IPS-15b (cell line): Measurements from ENCODE around the gene SUSD2.

ENCODE experiments used
- H3K27me3 ChIP-seq: one replicate; pipeline ENCODE4 v1.6.1; 2013; ENCODE audit warnings: low read length; ENCODE audit not compliant: control insufficient read depth, insufficient read depth
- H3K36me3 ChIP-seq: one replicate; pipeline ENCODE4 v1.6.1; 2013; ENCODE audit warnings: low read length; ENCODE audit not compliant: control insufficient read depth, insufficient read depth
- H3K4me1 ChIP-seq: one replicate; pipeline ENCODE4 v1.6.1; 2013; ENCODE audit warnings: mild to moderate bottlenecking, low read length; ENCODE audit not compliant: control insufficient read depth, insufficient read depth
- H3K4me3 ChIP-seq: one replicate; pipeline ENCODE4 v1.5.1; 2013; ENCODE audit warnings: low read depth, low read length
- H3K9ac ChIP-seq: one replicate; pipeline ENCODE4 v1.6.1; 2013; ENCODE audit warnings: low read depth, mild to moderate bottlenecking, low read length
- H3K9me3 ChIP-seq: one replicate; pipeline ENCODE4 v1.6.1; 2013; ENCODE audit warnings: mild to moderate bottlenecking, low read length; ENCODE audit not compliant: control insufficient read depth, insufficient read depth

Gene SUSD2

GRCh38 chr22:24166811-24167210 is 14.5 kb upstream of the SUSD2 start:
- peaks cover 56% of the 10 kb centered on the region for H3K36me3 ChIP-seq
- H3K4me3 ChIP-seq = no peak overlapping the region
- no peaks in the 10 kb centered on the region for H3K27me3 ChIP-seq
- no peaks in the 10 kb centered on the region for H3K4me1 ChIP-seq
- H3K9ac ChIP-seq = no peak overlapping the region
- H3K9me3 ChIP-seq = no peaks in the 10 kb centered on the region

GRCh38 chr22:24169439-24170058 is 11.7 kb upstream of the SUSD2 start:
- H3K27me3 ChIP-seq = no peaks in the 10 kb centered on the region
- H3K4me3 ChIP-seq = no peak overlapping the region
- no peak overlapping the region for H3K9ac ChIP-seq
- peaks cover 61% of the 10 kb centered on the region for H3K36me3 ChIP-seq
- H3K9me3 ChIP-seq = no peaks in the 10 kb centered on the region
- H3K4me1 ChIP-seq = no peaks in the 10 kb centered on the region

GRCh38 chr22:24170188-24170587 is 11.1 kb upstream of the SUSD2 start:
- no peaks in the 10 kb centered on the region for H3K9me3 ChIP-seq
- H3K9ac ChIP-seq = no peak overlapping the region
- H3K36me3 ChIP-seq = peaks cover 64% of the 10 kb centered on the region
- H3K4me1 ChIP-seq = no peaks in the 10 kb centered on the region
- no peaks in the 10 kb centered on the region for H3K27me3 ChIP-seq
- H3K4me3 ChIP-seq = no peak overlapping the region

- H3K9me3 ChIP-seq = no peaks in the 10 kb centered on the region
- peaks cover 60% of the 10 kb centered on the region for H3K36me3 ChIP-seq
- H3K9ac ChIP-seq = no peak overlapping the region
- H3K4me1 ChIP-seq = no peaks in the 10 kb centered on the region
- no peaks in the 10 kb centered on the region for H3K27me3 ChIP-seq
- H3K4me3 ChIP-seq = no peak overlapping the region
These were observed 10.7 kb upstream of the SUSD2 start for GRCh38 chr22:24170632-24171031.

- H3K4me3 ChIP-seq = no peak overlapping the region
- H3K9me3 ChIP-seq = no peaks in the 10 kb centered on the region
- no peaks in the 10 kb centered on the region for H3K4me1 ChIP-seq
- peaks cover 56% of the 10 kb centered on the region for H3K36me3 ChIP-seq
- no peak overlapping the region for H3K9ac ChIP-seq
- no peaks in the 10 kb centered on the region for H3K27me3 ChIP-seq
These were observed 9.5 kb upstream of the SUSD2 start for GRCh38 chr22:24171822-24172221.

GRCh38 chr22:24175160-24175808 is 6.0 kb upstream of the SUSD2 start:
- Histone ChIP-seq H3K9ac (no peak overlapping the region), H3K36me3 (peaks cover 57% of the 10 kb centered on the region), H3K27me3 (no peaks in the 10 kb centered on the region), H3K4me3 (no peak overlapping the region), H3K4me1 (no peaks in the 10 kb centered on the region), H3K9me3 (no peaks in the 10 kb centered on the region)

- Histone ChIP-seq H3K9me3 (no peaks in the 10 kb centered on the region), H3K4me3 (no peak overlapping the region), H3K36me3 (peaks cover 52% of the 10 kb centered on the region), H3K9ac (no peak overlapping the region), H3K4me1 (peaks cover 1% of the 10 kb centered on the region), H3K27me3 (no peaks in the 10 kb centered on the region)
These were observed 5.2 kb upstream of the SUSD2 start for GRCh38 chr22:24176040-24176439.

- Histone ChIP-seq H3K9me3 (no peaks in the 10 kb centered on the region), H3K36me3 (peaks cover 46% of the 10 kb centered on the region), H3K27me3 (no peaks in the 10 kb centered on the region), H3K4me1 (peaks cover 4% of the 10 kb centered on the region), H3K9ac (no peak overlapping the region), H3K4me3 (no peak overlapping the region)
These were observed 4.7 kb upstream of the SUSD2 start for GRCh38 chr22:24176630-24177029.

GRCh38 chr22:24177045-24177444 is 4.2 kb upstream of the SUSD2 start:
- Histone ChIP-seq H3K9me3 (no peaks in the 10 kb centered on the region), H3K27me3 (no peaks in the 10 kb centered on the region), H3K9ac (no peak overlapping the region), H3K4me3 (no peak overlapping the region), H3K4me1 (peaks cover 4% of the 10 kb centered on the region), H3K36me3 (peaks cover 41% of the 10 kb centered on the region)

GRCh38 chr22:24177456-24177855 is 3.8 kb upstream of the SUSD2 start:
- H3K36me3 ChIP-seq = peaks cover 37% of the 10 kb centered on the region
- no peak overlapping the region for H3K4me3 ChIP-seq

GRCh38 chr22:24178021-24178431 is 3.3 kb upstream of the SUSD2 start:
- H3K4me3 ChIP-seq = no peak overlapping the region
- H3K9me3 ChIP-seq = no peaks in the 10 kb centered on the region
- H3K27me3 ChIP-seq = no peaks in the 10 kb centered on the region
- H3K36me3 ChIP-seq = peaks cover 32% of the 10 kb centered on the region
- H3K4me1 ChIP-seq = peaks cover 4% of the 10 kb centered on the region
- H3K9ac ChIP-seq = no peak overlapping the region

More at GRCh38 chr22:24177456-24177855, 3.8 kb upstream of the SUSD2 start:
- H3K4me1 ChIP-seq = peaks cover 4% of the 10 kb centered on the region
- H3K27me3 ChIP-seq = no peaks in the 10 kb centered on the region
- no peaks in the 10 kb centered on the region for H3K9me3 ChIP-seq
- no peak overlapping the region for H3K9ac ChIP-seq
